GM12801 (cell line): ENCODE measurements around the gene MAT2A.

Source experiments
- CTCF ChIP-seq: IDR thresholded peaks from one replicate; pipeline ENCODE4 v1.5.1; 2011; ENCODE audit warnings: control low read depth; ENCODE audit not compliant: insufficient read length; ENCODE audit errors: extremely low read depth

Gene MAT2A

GRCh38 chr2:85564144-85564563, 25.2 kb downstream of the MAT2A start:
- no peak for TF ChIP-seq CTCF

GRCh38 chr2:85566265-85566664, 27.3 kb downstream of the MAT2A start:
- no peak for TF ChIP-seq CTCF

GRCh38 chr2:85575739-85576138, 36.8 kb downstream of the MAT2A start:
- no peak for TF ChIP-seq CTCF

GRCh38 chr2:85577063-85577385, 38.1 kb downstream of the MAT2A start:
- TF ChIP-seq CTCF: no peak

GRCh38 chr2:85577386-85578242, 38.6 kb downstream of the MAT2A start, which contains the start of gene VAMP8:
TSS of gene VAMP8 (plus strand) at chr2:85577586. CDS start at chr2:85577647, 61 bp downstream.
- TF ChIP-seq CTCF: no peak

GRCh38 chr2:85578243-85579180, 39.5 kb downstream of the MAT2A start:
- TF ChIP-seq CTCF: no peak

- TF ChIP-seq CTCF: no peak
These were observed 40.4 kb downstream of the MAT2A start for GRCh38 chr2:85579266-85579935.
